Nephron progenitor cell (in vitro differentiated cells): ENCODE results near the gene NUP50.
A peak's percentile ranks its signal among the peaks of the same experiment; 100 is the strongest.

ENCODE experiments used
- DNase-seq: peaks from one replicate; pipeline ENCODE4 v3.0.0; 2021
- H3K27ac Mint-ChIP-seq: 2 replicates; pipeline ENCODE4 v1.8.0; 2021; ENCODE audit warnings: mild to moderate bottlenecking, moderate library complexity, mixed read lengths
- H3K27me3 Mint-ChIP-seq: 2 replicates; pipeline ENCODE4 v1.8.0; 2021; ENCODE audit warnings: mild to moderate bottlenecking, low read depth, mixed read lengths; ENCODE audit not compliant: poor library complexity
- H3K36me3 Mint-ChIP-seq: 2 replicates; pipeline ENCODE4 v1.8.0; 2021; ENCODE audit warnings: low read depth, mixed read lengths
- H3K4me1 Mint-ChIP-seq: 2 replicates; pipeline ENCODE4 v1.8.0; 2021; ENCODE audit warnings: mixed read lengths
- H3K4me3 Mint-ChIP-seq: 2 replicates; pipeline ENCODE4 v1.8.0; 2021; ENCODE audit warnings: mild to moderate bottlenecking, moderate library complexity, mixed read lengths
- H3K9me3 Mint-ChIP-seq: 2 replicates; pipeline ENCODE4 v1.8.0; 2021; ENCODE audit warnings: mild to moderate bottlenecking, moderate library complexity, mixed read lengths
- TF ChIP-seq, protein P1 (sequence below): fragments of 200-600 bp; sonication (generic); IDR thresholded peaks from 2 replicates; pipeline ENCODE4 v1.5.0; 2021; ENCODE audit warnings: antibody characterized with exemption

Gene NUP50, protein sequence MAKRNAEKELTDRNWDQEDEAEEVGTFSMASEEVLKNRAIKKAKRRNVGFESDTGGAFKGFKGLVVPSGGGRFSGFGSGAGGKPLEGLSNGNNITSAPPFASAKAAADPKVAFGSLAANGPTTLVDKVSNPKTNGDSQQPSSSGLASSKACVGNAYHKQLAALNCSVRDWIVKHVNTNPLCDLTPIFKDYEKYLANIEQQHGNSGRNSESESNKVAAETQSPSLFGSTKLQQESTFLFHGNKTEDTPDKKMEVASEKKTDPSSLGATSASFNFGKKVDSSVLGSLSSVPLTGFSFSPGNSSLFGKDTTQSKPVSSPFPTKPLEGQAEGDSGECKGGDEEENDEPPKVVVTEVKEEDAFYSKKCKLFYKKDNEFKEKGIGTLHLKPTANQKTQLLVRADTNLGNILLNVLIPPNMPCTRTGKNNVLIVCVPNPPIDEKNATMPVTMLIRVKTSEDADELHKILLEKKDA

DNA sequence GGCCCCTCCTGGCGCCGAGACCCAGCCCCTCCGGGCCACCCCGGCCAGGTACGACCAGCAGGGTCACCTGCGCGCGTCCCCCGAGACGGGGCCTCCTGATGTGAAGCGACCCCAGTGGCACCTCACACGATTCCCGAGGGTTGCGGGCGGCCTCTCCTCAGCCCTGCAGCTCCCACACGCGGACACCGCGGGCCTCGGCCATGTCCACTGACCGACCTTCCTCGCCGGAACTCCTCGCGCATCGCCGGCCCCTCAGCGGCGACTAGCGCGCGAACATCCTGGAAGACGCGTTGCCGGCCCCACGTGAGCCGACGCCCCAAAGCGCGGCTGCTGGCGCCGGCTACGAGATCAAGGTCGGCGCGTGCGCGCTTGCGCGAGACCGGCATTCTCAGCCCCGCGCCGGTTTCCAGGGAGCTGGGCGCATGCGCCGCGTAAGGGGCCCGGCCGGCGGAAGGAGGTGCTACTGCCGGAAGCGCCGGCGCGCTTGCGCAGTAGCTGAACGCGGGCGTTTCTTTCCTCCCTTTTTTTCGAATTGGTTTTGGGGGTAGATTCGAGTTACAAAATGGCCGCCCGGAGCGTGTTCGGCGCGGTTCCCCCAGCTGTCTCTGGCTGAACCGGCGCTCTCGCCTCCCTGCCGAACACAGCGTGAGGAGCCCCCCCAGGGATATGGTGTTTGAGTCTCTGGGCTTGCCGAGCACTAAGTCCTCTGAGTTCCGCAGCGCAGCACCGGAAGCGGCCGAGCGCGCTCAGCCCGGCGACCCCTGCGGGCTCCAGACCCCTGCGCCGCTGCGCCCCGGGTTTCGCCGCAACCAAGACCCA, at the start of gene NUP50:
TSS of gene NUP50 (plus strand) at position 475 of the 819 bp plus-strand sequence. CDS start 4,253 bp downstream, outside the sequence.
- peaks cover 63% of the 10 kb centered on the region for H3K4me1 Mint-ChIP-seq
- peaks cover 4% of the 10 kb centered on the region for H3K27me3 Mint-ChIP-seq
- H3K27ac Mint-ChIP-seq, result peak within 1 kb of the TSS; percentile 77
- peak; percentile 97 for DNase-seq
- TF ChIP-seq, protein P1, sequence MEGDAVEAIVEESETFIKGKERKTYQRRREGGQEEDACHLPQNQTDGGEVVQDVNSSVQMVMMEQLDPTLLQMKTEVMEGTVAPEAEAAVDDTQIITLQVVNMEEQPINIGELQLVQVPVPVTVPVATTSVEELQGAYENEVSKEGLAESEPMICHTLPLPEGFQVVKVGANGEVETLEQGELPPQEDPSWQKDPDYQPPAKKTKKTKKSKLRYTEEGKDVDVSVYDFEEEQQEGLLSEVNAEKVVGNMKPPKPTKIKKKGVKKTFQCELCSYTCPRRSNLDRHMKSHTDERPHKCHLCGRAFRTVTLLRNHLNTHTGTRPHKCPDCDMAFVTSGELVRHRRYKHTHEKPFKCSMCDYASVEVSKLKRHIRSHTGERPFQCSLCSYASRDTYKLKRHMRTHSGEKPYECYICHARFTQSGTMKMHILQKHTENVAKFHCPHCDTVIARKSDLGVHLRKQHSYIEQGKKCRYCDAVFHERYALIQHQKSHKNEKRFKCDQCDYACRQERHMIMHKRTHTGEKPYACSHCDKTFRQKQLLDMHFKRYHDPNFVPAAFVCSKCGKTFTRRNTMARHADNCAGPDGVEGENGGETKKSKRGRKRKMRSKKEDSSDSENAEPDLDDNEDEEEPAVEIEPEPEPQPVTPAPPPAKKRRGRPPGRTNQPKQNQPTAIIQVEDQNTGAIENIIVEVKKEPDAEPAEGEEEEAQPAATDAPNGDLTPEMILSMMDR, result no peak
- H3K36me3 Mint-ChIP-seq, result peaks cover 25% of the 10 kb centered on the region
- H3K9me3 Mint-ChIP-seq, result no peaks in the 10 kb centered on the region
- peak within 1 kb of the TSS; percentile 97 for H3K4me3 Mint-ChIP-seq

DNA sequence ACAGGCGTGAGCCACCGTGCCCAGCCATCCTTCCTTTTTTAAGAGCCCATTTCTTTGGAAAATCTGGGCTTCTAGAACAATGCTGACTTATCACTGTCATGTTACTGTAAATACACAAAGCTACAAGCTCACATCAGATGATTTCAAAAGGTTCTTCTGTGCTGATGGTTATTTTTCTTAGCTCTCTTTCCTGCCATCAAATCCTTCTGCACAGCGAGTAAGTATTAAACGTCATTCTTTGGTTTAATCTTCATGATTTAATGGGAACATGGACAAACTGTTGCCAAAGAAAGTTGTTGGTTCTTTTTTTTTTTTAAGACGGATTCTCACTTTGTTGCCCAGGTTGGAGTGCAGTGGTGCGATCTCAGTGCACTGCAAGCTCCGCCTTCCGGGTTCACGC, 43.3 kb upstream of the NUP50 start:
- H3K9me3 Mint-ChIP-seq, result peaks cover 35% of the 10 kb centered on the region
- peaks cover 16% of the 10 kb centered on the region for H3K4me1 Mint-ChIP-seq
- no peaks in the 10 kb centered on the region for H3K36me3 Mint-ChIP-seq
- H3K27me3 Mint-ChIP-seq, result peaks cover 38% of the 10 kb centered on the region
- no peak for DNase-seq
- TF ChIP-seq, protein P1, result no peak
- no peak overlapping the region for H3K4me3 Mint-ChIP-seq
- no peak overlapping the region for H3K27ac Mint-ChIP-seq

DNA sequence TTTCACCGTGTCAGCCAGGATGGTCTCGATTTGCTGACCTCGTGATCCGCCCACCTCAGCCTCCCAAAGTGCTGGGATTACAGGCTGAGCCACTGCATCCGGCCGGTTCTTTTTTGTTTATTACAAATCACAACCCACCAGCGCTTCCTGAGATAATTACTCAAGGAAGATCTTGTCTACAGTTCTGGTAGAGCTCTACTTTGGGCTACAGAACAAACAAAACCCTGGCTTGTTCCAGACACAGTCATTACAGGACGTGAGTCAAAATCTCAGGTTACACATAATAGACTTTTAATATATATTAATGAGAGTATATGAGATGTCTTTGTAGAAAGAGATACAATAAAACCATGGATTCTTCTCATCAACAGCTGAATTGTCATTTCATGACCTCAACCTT, 42.8 kb upstream of the NUP50 start:
- H3K27me3 Mint-ChIP-seq, result peaks cover 43% of the 10 kb centered on the region
- no peak overlapping the region for H3K4me3 Mint-ChIP-seq
- peaks cover 31% of the 10 kb centered on the region for H3K9me3 Mint-ChIP-seq
- DNase-seq, result no peak
- no peak overlapping the region for H3K27ac Mint-ChIP-seq
- peaks cover 20% of the 10 kb centered on the region for H3K4me1 Mint-ChIP-seq
- H3K36me3 Mint-ChIP-seq, result no peaks in the 10 kb centered on the region
- TF ChIP-seq, protein P1, result no peak

DNA sequence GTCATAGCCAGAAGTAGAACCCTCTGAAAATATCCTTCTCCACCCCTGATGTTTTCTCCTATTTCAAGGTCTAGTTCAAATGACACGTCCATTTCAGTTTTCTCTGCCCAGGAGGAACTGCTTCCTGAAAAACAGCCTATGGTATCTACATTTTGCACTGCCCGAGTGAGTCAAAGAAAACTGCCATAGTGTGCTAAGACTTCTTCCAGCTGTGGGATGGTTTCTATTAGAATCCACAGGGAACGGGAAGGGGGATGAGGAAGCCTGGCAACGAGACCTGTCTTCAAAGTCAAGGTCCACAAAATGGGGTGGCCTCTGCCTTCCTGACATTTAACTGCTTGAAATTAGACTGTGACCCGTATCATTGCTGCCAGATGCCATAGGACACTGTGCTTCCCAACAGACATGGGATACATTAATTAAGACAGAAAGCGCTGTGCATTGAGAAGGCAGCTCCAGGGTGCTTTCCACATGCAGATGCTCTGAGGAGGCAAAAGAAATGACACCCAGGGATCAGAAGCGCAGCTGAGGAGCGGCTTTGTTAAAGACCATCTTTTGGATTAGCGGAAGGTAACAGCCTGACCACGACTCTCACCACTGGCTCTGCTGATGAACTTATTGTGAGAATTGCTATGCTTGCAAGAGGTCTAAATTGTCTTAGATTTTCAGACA, 39.4 kb upstream of the NUP50 start:
- Mint-ChIP-seq H3K36me3 (no peaks in the 10 kb centered on the region), H3K9me3 (peaks cover 5% of the 10 kb centered on the region)

DNA sequence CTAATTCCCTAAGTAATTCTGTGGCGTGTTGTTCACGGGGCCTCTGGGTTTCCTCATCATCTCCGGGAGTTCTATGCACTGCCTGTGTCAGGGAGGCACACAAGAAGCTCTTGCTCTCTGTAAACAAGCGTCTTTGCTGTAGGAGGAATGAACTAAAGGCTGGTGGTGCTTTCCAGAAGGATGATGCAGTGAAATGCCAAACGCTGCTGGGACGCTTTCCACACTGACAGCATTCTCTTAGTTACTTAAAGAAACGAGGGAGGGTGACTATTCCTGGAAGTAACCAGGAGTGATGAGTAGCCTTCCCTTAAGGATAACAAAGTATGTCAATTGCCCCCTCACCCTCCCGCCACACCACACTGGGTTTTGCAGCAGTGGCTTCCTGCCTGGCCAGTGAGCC, 38.5 kb upstream of the NUP50 start:
- no peaks in the 10 kb centered on the region for H3K36me3 Mint-ChIP-seq
- peak overlapping the region; percentile 57 for H3K4me3 Mint-ChIP-seq
- no peak for DNase-seq
- no peak overlapping the region for H3K27ac Mint-ChIP-seq
- peaks cover 24% of the 10 kb centered on the region for H3K4me1 Mint-ChIP-seq
- peaks cover 35% of the 10 kb centered on the region for H3K27me3 Mint-ChIP-seq
- no peaks in the 10 kb centered on the region for H3K9me3 Mint-ChIP-seq
- TF ChIP-seq, protein P1, result no peak

More for the DNA sequence above, 39.4 kb upstream of the NUP50 start:
- Mint-ChIP-seq H3K4me1 (peaks cover 24% of the 10 kb centered on the region), H3K27me3 (peaks cover 37% of the 10 kb centered on the region), H3K4me3 (no peak overlapping the region), H3K27ac (no peak overlapping the region)
- TF ChIP-seq, protein P1, result no peak
- no peak for DNase-seq
